Caco-2 (cell line): Measurements from ENCODE around the gene PPFIBP2. TPM values are rescaled to one million over a fixed set of nuclear protein-coding genes. Genes with fewer than 3 reads are reported as not detected.
A peak's percentile ranks its signal among the peaks of the same experiment; 100 is the strongest.

Experiments used
- BruUV-seq: library from RNA; stranded (reverse); fragments of 400-500 nt; replicated peaks from 2 replicates; lab custom pipeline; 2021; lab: Mats Ljungman, UMichigan
- CTCF ChIA-PET: fragments of 300-600 bp; sonication (Branson Sonifier 250); formaldehyde crosslinking; loops from one replicate; lab custom pipeline; 2022; ENCODE audit warnings: antibody characterized with exemption; lab: Charles Lee
- POLR2A ChIA-PET: fragments of 300-600 bp; sonication (Branson Sonifier 250); formaldehyde crosslinking; loops from one replicate; lab custom pipeline; 2022; ENCODE audit warnings: antibody characterized with exemption; lab: Charles Lee
- DNase-seq, 2 experiments: peaks; one replicate each; pipeline versions ENCODE4 v3.0.0 to v3.0.0-alpha.2; 2020 to 2022
- H3K27me3 ChIP-seq: replicated peaks from 2 replicates; pipeline ENCODE4 v1.6.0; 2011; ENCODE audit warnings: low read length; ENCODE audit not compliant: control insufficient read depth, insufficient read depth
- H3K36me3 ChIP-seq: 2 replicates; pipeline ENCODE4 v1.5.1; 2011; ENCODE audit warnings: low read length; ENCODE audit not compliant: control insufficient read depth, insufficient read depth
- H3K4me1 ChIP-seq: fragments of 250-450 bp; sonication (Bioruptor Pico); 2 replicates; pipeline ENCODE4 v1.5.1; 2020; ENCODE audit warnings: mild to moderate bottlenecking
- H3K4me3 ChIP-seq: 2 replicates; pipeline ENCODE4 v1.5.1; 2011; ENCODE audit warnings: low read depth, mild to moderate bottlenecking, control low read depth, low read length
- H3K9me3 ChIP-seq: fragments of 250-450 bp; sonication (Bioruptor Pico); 2 replicates; pipeline ENCODE4 v1.5.1; 2020; ENCODE audit warnings: mild to moderate bottlenecking, moderate library complexity
- H3K27ac Mint-ChIP-seq: one replicate; pipeline ENCODE4 v1.8.0; 2022; ENCODE audit warnings: mixed read lengths; ENCODE audit not compliant: unreplicated experiment
- H3K27me3 Mint-ChIP-seq: one replicate; pipeline ENCODE4 v1.8.0; 2022; ENCODE audit warnings: mixed read lengths; ENCODE audit not compliant: insufficient read depth, unreplicated experiment
- H3K36me3 Mint-ChIP-seq: one replicate; pipeline ENCODE4 v1.8.0; 2022; ENCODE audit warnings: mild to moderate bottlenecking, mixed read lengths; ENCODE audit not compliant: insufficient read depth, unreplicated experiment
- H3K4me1 Mint-ChIP-seq: one replicate; pipeline ENCODE4 v1.8.0; 2022; ENCODE audit warnings: low read depth, mixed read lengths; ENCODE audit not compliant: unreplicated experiment
- H3K4me3 Mint-ChIP-seq: one replicate; pipeline ENCODE4 v1.8.0; 2022; ENCODE audit warnings: mild to moderate bottlenecking, moderate library complexity, mixed read lengths; ENCODE audit not compliant: unreplicated experiment
- H3K9me3 Mint-ChIP-seq: one replicate; pipeline ENCODE4 v1.8.0; 2022; ENCODE audit warnings: mixed read lengths; ENCODE audit not compliant: unreplicated experiment
- intact Hi-C: fragments of 100-400 bp; cut with micrococcal nuclease; formaldehyde crosslinking; loops from one replicate; pipeline ENCODE4 v1.10.0; 2022; ENCODE audit not compliant: unreplicated experiment
- total RNA-seq: library from RNA; stranded (reverse); gene quantifications from 2 replicates; pipeline ENCODE4 v1.2.3, GENCODE V29; 2022
- TF ChIP-seq, protein P1 (sequence below), 2 experiments: fragments of 200-600 bp in 1 of 2; IDR thresholded peaks; 1 replicate in 1 of 2; 2 replicates in 1 of 2; pipeline versions ENCODE4 v1.5.1 to v1.8.0; 2011 to 2022; ENCODE audit warnings: antibody characterized with exemption in 1 of 2, control low read depth in 1 of 2, inconsistent platforms in 1 of 2, low read depth in 1 of 2, low read length in 1 of 2, mild to moderate bottlenecking in 1 of 2, moderate library complexity in 1 of 2; ENCODE audit not compliant: insufficient read depth in 1 of 2, severe bottlenecking in 1 of 2, unreplicated experiment in 1 of 2

Gene PPFIBP2
- total RNA-seq, 1 experiment from 2014 or later: 72.5 TPM

DNA sequence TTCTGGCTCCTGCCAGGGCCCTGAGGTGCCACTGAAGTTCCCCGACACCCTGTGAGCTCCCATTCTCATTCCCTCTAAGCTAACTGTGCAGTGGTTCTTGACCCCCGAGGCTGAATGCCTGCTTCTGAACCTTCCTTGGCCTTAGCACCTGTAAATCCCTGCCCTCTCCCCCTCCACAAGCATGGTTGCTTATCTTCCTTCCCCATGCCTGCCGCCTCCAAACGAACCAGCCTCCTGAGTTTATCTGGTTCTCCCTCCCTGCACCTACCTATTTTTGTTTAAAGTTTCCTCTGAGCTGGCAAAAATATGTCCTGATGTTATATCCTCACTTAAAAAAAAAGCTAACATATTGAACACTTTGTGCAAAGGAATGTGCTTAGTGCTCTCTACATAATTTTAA lies 33.9 kb downstream of the PPFIBP2 start:
- H3K4me3 ChIP-seq: no peak overlapping the region
- Mint-ChIP-seq H3K9me3 (no peaks in the 10 kb centered on the region), H3K4me3 (no peak overlapping the region), H3K4me1 (peaks cover 25% of the 10 kb centered on the region), H3K27me3 (no peaks in the 10 kb centered on the region), H3K27ac (peak overlapping the region; percentile 39), H3K36me3 (no peaks in the 10 kb centered on the region)
- no peaks in the 10 kb centered on the region for H3K36me3 ChIP-seq
- CTCF ChIA-PET: no interaction called here
- H3K9me3 ChIP-seq: no peaks in the 10 kb centered on the region
- DNase-seq: no peak
- H3K4me1 ChIP-seq: peaks cover 22% of the 10 kb centered on the region
- no TSS peak for BruUV-seq
- no peaks in the 10 kb centered on the region for H3K27me3 ChIP-seq
- intact Hi-C loops: loop anchor here (5.0 kb wide), 1 partner anchor 450 kb away; no protein-coding TSS in a partner anchor
- TF ChIP-seq, protein P1, sequence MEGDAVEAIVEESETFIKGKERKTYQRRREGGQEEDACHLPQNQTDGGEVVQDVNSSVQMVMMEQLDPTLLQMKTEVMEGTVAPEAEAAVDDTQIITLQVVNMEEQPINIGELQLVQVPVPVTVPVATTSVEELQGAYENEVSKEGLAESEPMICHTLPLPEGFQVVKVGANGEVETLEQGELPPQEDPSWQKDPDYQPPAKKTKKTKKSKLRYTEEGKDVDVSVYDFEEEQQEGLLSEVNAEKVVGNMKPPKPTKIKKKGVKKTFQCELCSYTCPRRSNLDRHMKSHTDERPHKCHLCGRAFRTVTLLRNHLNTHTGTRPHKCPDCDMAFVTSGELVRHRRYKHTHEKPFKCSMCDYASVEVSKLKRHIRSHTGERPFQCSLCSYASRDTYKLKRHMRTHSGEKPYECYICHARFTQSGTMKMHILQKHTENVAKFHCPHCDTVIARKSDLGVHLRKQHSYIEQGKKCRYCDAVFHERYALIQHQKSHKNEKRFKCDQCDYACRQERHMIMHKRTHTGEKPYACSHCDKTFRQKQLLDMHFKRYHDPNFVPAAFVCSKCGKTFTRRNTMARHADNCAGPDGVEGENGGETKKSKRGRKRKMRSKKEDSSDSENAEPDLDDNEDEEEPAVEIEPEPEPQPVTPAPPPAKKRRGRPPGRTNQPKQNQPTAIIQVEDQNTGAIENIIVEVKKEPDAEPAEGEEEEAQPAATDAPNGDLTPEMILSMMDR (IDR thresholded peaks at IDR 0.05; ENCODE audit: insufficient read depth in 1 of 2, low read depth in 1 of 2, low read length in 1 of 2, severe bottlenecking in 1 of 2, unreplicated experiment in 1 of 2): no peak
- POLR2A ChIA-PET: no interaction called here

DNA sequence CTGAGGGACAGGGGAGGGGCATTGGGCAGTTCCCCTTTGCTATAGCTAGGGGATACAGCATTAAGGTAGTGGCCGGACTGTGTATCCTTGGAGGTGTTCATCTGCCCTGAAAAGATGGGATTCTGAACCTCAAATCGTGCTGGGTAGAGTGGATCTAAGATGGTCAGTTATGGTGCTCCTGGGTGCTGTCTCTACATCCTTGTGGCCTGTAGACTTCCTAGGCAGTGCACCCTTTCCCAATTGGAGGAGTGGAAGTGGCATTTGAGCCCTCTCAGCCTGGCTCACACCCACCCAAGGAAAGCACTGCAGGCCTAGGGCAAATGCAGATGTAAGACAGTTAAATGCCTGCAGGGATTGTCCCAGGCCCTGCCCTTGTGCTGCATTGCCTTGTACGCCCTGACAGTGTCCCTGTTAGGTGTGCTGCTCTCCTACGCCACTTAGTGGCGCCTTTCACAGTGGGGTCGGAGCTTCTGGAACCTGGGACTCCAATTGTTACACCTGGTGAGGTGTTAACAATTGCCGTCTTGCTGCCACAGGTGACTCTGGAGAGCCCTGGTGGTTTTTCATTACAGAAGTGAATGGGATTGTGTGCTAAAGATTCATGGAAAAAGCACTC lies 35.0 kb downstream of the PPFIBP2 start:
- no TSS peak for BruUV-seq
- intact Hi-C loops: loop anchor here (1.0 to 5.0 kb wide), 2 partner anchors 35 to 451 kb away; partner anchors contain the start of gene PPFIBP2
- DNase-seq: peak; percentile 70 to 72
- H3K36me3 Mint-ChIP-seq: no peaks in the 10 kb centered on the region
- no peaks in the 10 kb centered on the region for H3K36me3 ChIP-seq
- POLR2A ChIA-PET: no interaction called here
- H3K4me1 Mint-ChIP-seq: peaks cover 18% of the 10 kb centered on the region
- CTCF ChIA-PET: interaction anchor here (0.7 to 1.6 kb wide), 5 partner anchors 10 to 109 kb away, joined by 4 to 9 read pairs (median 5); partner anchors contain the start of gene PPFIBP2
- no peak overlapping the region for H3K4me3 Mint-ChIP-seq
- no peaks in the 10 kb centered on the region for H3K27me3 ChIP-seq
- TF ChIP-seq, protein P1 (IDR thresholded peaks at IDR 0.05; ENCODE audit: insufficient read depth in 1 of 2, low read depth in 1 of 2, low read length in 1 of 2, severe bottlenecking in 1 of 2, unreplicated experiment in 1 of 2): peak; percentile 62 to 86
- H3K9me3 Mint-ChIP-seq: no peaks in the 10 kb centered on the region
- no peak overlapping the region for H3K4me3 ChIP-seq
- no peaks in the 10 kb centered on the region for H3K27me3 Mint-ChIP-seq
- H3K9me3 ChIP-seq: no peaks in the 10 kb centered on the region
- no peak overlapping the region for H3K27ac Mint-ChIP-seq
- peaks cover 13% of the 10 kb centered on the region for H3K4me1 ChIP-seq

DNA sequence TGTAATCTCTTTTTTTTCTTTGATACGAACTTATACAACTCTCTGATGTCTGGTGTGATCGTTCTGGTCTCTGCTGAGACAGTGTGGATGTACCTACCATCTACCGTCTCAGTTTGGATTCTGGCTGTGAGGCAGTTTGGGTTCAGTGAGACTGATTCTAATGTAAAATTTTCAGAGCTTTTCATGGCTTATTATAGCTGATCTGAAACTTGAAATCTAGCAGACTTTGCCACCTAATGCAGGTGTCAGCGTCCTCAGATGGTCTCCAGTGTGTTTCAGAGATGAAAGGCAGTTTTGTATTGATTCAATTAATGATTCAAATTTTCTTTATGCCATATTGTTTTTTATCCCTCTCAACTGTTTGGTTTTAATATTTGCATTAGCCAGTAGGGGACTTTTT lies 35.9 kb downstream of the PPFIBP2 start:
- DNase-seq: no peak
- H3K27me3 ChIP-seq: no peaks in the 10 kb centered on the region
- no peaks in the 10 kb centered on the region for H3K36me3 Mint-ChIP-seq
- no peak overlapping the region for H3K4me3 Mint-ChIP-seq
- H3K27me3 Mint-ChIP-seq: no peaks in the 10 kb centered on the region
- no peak overlapping the region for H3K27ac Mint-ChIP-seq
- H3K36me3 ChIP-seq: no peaks in the 10 kb centered on the region
- ChIA-PET CTCF (interaction anchor here (0.6 to 1.6 kb wide), 4 partner anchors 11 to 461 kb away, joined by 3 to 5 read pairs (median 4); partner anchors contain the start of gene RBMXL2), POLR2A (no interaction called here)
- intact Hi-C loops: loop anchor here (1.0 to 5.0 kb wide), 2 partner anchors 36 to 452 kb away; partner anchors contain the start of gene PPFIBP2
- peaks cover 9% of the 10 kb centered on the region for H3K4me1 Mint-ChIP-seq
- 0 out of 2 replicates have a peak, but pooled peaks cover 6% of the 10 kb centered on the region for H3K4me1 ChIP-seq
- no peaks in the 10 kb centered on the region for H3K9me3 ChIP-seq
- TF ChIP-seq, protein P1 (IDR thresholded peaks at IDR 0.05; ENCODE audit: insufficient read depth in 1 of 2, low read depth in 1 of 2, low read length in 1 of 2, severe bottlenecking in 1 of 2, unreplicated experiment in 1 of 2): no peak
- no TSS peak for BruUV-seq
- no peak overlapping the region for H3K4me3 ChIP-seq
- no peaks in the 10 kb centered on the region for H3K9me3 Mint-ChIP-seq
